Measurements from ENCODE around the gene PPBP. TPM values are rescaled to one million over a fixed set of nuclear protein-coding genes. Genes with fewer than 3 reads are reported as not detected.

Gene PPBP
- total RNA-seq, 6 experiments from 2014 or later, result not detected

GRCh38 chr4:74009307-74009706, 21.3 kb upstream of the PPBP start:
- H3K27ac Mint-ChIP-seq, result no peak overlapping the region
- H3K4me3 Mint-ChIP-seq, result no peak overlapping the region
- H3K36me3 Mint-ChIP-seq (ENCODE audit: low read depth), result no peaks in the 10 kb centered on the region
- TF ChIP-seq CTCF (IDR thresholded peaks at IDR 0.05), result no peak
- peaks cover 13% of the 10 kb centered on the region for H3K4me1 Mint-ChIP-seq (ENCODE audit: low read depth)
- peaks cover 11% of the 10 kb centered on the region for H3K27me3 Mint-ChIP-seq (ENCODE audit: insufficient read depth)
- no peaks in the 10 kb centered on the region for H3K9me3 Mint-ChIP-seq
- no peak for DNase-seq

DNA sequence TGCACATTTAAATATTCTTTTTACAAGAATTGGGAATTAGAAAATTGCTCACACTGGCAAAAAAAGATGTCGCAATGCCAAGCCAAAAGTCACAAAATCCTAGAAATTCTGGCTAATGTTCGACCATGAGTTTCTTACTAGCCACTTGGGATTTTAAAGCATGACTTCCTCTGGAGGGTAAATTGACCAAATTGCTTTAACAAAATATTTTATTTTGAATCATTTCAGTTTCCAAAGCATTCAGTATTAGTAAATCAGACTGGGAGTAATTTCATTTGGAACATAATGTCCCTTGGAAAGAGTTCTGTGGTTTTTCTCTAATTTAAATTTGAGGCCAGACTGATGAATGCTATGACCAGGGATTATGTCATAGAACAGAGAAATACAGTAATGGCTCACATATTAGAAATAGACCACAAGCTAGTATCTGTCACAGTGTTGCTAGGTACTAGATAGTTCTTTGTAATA, 18.1 kb upstream of the PPBP start:
- Mint-ChIP-seq H3K4me3 (no peak overlapping the region), H3K9me3 (no peaks in the 10 kb centered on the region), H3K27me3 (ENCODE audit: insufficient read depth) (peaks cover 4% of the 10 kb centered on the region; the same call in 1 of the 2 replicates), H3K36me3 (ENCODE audit: low read depth) (no peaks in the 10 kb centered on the region), H3K27ac (no peak overlapping the region), H3K4me1 (ENCODE audit: low read depth) (peaks cover 13% of the 10 kb centered on the region)
- TF ChIP-seq CTCF (IDR thresholded peaks at IDR 0.05), result no peak
- no peak for DNase-seq

DNA sequence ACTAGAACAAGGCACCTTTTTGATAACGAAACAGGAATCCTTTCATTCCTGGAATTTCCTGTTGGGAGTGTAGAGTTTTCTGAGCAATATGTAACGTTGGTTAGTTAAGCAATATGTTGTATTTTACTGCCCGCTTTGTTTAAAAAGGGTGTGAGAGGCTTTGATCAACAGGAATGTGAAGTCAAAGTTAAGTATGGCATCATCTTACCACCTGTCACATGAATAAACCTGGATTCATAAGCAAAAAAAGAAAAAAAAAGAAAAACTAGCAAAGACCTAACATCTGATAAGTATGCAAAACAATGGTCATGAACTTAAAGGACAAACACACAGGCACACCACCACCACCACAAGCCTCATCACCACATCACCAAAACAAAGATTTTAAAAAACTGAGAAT, 17.5 kb upstream of the PPBP start:
- Mint-ChIP-seq H3K4me3 (no peak overlapping the region), H3K27me3 (ENCODE audit: insufficient read depth) (peaks cover 3% of the 10 kb centered on the region; the same call in 1 of the 2 replicates), H3K4me1 (ENCODE audit: low read depth) (peaks cover 13% of the 10 kb centered on the region), H3K27ac (no peak overlapping the region), H3K36me3 (ENCODE audit: low read depth) (no peaks in the 10 kb centered on the region), H3K9me3 (no peaks in the 10 kb centered on the region)
- no peak for DNase-seq
- no peak for TF ChIP-seq CTCF (IDR thresholded peaks at IDR 0.05)

GRCh38 chr4:74004668-74005067, 16.7 kb upstream of the PPBP start:
- Mint-ChIP-seq H3K27me3 (ENCODE audit: insufficient read depth) (peaks cover 2% of the 10 kb centered on the region; the same call in 1 of the 2 replicates), H3K4me1 (ENCODE audit: low read depth) (peaks cover 13% of the 10 kb centered on the region), H3K4me3 (no peak overlapping the region), H3K27ac (no peak overlapping the region), H3K9me3 (no peaks in the 10 kb centered on the region), H3K36me3 (ENCODE audit: low read depth) (no peaks in the 10 kb centered on the region)
- no peak for DNase-seq
- no peak for TF ChIP-seq CTCF (IDR thresholded peaks at IDR 0.05)

DNA sequence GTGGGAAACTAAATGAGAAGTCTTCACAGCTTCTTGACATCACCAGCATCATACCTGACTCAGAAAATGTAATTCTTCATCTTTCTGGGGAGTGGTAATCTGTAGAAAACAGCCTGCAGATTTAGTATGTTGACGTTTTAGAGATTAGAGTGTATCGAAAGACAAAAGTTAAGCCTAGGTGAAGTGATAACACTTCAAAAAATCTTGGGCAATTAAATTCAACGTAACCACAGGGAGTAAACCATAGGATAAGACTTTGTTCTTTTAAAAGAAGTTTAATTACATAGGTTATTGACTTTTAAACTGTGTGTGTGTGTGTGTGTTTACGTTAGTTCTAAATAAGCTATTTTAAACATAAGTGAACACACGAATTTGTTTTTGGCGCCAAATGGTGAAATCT, 12.3 kb upstream of the PPBP start:
- H3K36me3 Mint-ChIP-seq (ENCODE audit: low read depth), result no peaks in the 10 kb centered on the region
- no peak overlapping the region for H3K4me3 Mint-ChIP-seq
- H3K27ac Mint-ChIP-seq, result no peak overlapping the region
- no peak for TF ChIP-seq CTCF (IDR thresholded peaks at IDR 0.05)
- H3K27me3 Mint-ChIP-seq (ENCODE audit: insufficient read depth), result peaks cover 3% of the 10 kb centered on the region; the same call in 1 of the 2 replicates
- H3K9me3 Mint-ChIP-seq, result no peaks in the 10 kb centered on the region
- peaks cover 12% of the 10 kb centered on the region for H3K4me1 Mint-ChIP-seq (ENCODE audit: low read depth)
- DNase-seq, result no peak
